Stimulated activated naive CD8-positive, alpha-beta T cell treated with anti-CD3 and anti-CD28 coated beads, Interleukin-15, Interleukin-2, amounts not matched to agents 100 U/mL and 50 U/mL, for 24 hours (primary cell): ENCODE data around the gene TRIM75.
"Not testable (repeated sequence)": the region's sequence is repeated elsewhere in the genome, so short reads cannot be mapped to it uniquely, and the experiment has no call there.

Experiments
- ATAC-seq: fragments of 150-1000 bp; cut with Tn5 transposase; one replicate; pipeline ENCODE4 v1.10.0; 2021
- DNase-seq: peaks from one replicate; pipeline ENCODE4 v3.0.0; 2021

TRIM75 gene

GRCh38 chr4:165053645-165054044 is at the start of gene TRIM75:
TSS of gene TRIM75 (plus strand) at chr4:165053866. CDS start at chr4:165059148, 5,282 bp downstream.
- no peak for ATAC-seq
- no peak for DNase-seq

DNA sequence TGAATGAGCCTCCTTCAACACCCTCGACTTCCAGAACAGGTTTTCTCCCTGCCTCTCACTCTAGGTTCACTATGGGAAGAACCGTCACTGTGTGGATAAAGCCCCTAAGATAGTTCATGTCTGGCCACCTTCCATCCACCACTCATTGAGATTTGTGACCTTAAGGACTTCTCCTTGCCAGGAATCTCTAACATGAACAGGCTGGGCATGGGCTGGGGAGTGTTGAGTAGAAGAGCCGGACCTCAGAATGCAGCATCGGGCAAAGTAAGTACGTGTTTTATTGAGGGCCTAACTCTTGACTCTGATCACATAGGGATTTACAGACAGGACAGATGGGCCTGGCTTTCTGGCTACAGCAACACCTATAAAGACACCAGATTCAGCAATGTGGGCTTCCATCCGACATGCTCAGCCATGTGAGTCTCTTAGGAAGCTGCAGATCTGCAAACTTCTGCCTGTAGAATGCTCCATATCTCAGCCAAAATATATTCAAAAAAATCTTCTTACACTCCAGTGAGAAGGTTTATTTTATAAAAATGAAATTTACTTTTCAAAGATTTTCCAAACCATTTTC is 48.2 kb upstream of the TRIM75 start:
- ATAC-seq (no peak), DNase-seq (no peak)

DNA sequence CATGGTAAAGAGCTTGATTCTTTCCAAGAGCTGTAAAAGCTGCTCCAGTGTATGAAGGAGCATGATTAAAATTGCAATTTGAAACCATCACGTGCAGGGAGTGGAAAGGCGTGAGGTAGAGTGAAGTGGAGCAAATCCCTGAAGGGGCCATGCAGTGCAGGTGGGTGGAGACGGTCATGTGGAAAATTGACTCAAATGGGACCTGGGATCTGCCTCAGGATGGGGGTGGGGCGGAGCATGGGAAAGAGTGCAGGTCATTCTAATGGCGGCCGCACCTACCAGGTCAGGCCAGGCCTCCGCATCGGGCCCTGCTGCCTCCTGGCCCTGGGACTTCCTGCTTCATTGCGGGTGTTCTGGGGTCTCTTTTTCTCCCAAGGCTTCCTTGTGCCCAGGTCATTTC is 47.2 kb upstream of the TRIM75 start:
- DNase-seq (no peak), ATAC-seq (no peak)

DNA sequence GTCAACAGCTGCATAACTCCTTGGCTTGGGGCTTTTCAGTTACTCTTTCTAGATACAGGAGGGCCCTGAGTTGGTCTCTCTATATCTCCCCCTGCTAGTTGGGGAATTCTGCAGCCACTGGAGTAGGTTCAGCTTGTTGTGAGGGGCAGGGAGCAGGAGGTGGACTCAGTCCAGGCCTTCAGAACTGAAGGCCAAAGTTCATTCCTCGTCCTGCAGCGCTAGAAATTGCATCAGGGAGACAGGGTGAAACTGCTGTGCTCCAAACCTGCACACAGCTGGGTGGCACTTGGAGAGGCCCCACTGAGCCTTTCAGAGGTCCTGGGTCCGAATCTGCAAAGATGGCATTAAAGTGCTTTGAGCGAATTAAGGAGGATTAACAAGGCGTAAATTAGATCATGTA is 46.8 kb upstream of the TRIM75 start:
- no peak for DNase-seq
- ATAC-seq, result no peak

DNA sequence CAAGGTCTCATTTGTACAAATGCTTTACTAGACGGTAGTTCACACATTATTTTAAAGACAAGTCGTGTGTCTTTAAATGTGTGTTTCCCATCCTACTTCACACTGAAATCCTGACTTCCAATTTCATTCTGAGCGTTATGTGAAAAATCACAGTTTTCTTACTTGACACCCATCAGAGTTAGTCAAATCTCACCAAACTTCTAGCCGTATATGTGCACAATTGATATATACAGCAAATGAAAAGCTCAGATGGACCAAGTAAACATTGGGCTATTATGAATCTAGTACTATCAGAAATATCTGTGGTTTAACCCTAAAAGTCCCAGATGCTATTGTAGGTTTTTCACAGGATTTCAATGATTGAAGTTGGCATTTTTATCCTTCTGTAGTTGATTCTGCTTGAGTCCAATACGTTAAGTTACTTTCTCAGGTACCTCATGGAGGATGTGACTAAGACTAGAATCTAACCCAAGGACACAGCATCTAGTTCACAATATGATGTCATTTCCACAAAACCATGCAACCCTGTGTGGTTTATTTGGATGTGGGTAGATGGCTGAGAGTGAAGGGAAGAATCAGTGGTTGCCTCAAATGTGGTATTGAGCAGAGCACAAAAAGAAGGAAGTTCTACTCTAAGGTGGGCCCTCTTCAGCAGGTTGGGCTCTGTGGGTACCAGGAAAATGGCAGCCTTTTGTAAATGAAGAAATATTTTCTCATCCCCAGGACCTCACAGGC is 44.0 kb upstream of the TRIM75 start:
- DNase-seq, result no peak
- ATAC-seq, result peak; percentile 86

GRCh38 chr4:165010487-165010886 is 43.2 kb upstream of the TRIM75 start:
- ATAC-seq, result no peak
- no peak for DNase-seq

DNA sequence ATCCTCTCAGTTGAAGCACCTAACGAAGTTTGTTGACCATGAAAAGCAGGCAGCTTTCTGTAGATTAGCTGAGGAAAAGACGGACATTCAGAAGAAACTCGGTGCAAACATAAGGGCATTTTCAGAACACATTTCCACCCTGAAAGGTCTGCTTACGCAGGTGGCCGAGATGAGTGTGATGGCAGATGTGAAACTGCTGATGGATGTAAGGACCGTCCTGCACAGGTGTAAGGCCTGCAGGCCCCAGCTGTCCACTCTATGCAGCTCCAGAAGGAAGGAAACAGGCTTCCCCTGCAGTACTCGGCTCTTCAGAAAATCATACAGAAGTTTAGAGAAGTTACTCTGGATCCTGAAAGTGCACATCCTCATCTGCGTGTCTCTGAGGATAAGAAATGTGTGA is 42.7 kb upstream of the TRIM75 start:
- DNase-seq, result no peak
- ATAC-seq, result no peak

GRCh38 chr4:165011403-165011802 is 42.3 kb upstream of the TRIM75 start:
- DNase-seq (no peak), ATAC-seq (no peak)

- ATAC-seq (no peak), DNase-seq (no peak)
These were observed 40.0 kb upstream of the TRIM75 start for GRCh38 chr4:165013691-165014090.

- ATAC-seq, result no peak
These were observed 36.7 kb upstream of the TRIM75 start for GRCh38 chr4:165016971-165017370.

DNA sequence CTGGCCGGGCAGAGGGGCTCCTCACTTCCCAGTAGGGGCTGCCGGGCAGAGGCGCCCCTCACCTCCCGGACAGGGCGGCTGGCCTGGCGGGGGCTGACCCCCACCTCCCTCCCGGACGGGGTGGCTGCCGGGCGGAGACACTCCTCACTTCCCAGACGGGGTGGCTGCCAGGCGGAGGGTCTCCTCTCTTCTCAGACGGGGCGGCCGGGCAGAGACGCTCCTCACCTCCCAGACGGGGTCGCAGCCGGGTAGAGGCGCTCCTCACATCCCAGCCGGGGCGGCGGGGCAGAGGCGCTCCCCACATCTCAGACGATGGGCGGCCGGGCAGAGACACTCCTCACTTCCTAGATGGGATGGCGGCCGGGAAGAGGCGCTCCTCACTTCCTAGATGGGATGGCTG is 33.7 kb upstream of the TRIM75 start:
- not testable (repeated sequence) for ATAC-seq, DNase-seq

More at GRCh38 chr4:165016971-165017370, 36.7 kb upstream of the TRIM75 start:
- DNase-seq, result no peak

DNA sequence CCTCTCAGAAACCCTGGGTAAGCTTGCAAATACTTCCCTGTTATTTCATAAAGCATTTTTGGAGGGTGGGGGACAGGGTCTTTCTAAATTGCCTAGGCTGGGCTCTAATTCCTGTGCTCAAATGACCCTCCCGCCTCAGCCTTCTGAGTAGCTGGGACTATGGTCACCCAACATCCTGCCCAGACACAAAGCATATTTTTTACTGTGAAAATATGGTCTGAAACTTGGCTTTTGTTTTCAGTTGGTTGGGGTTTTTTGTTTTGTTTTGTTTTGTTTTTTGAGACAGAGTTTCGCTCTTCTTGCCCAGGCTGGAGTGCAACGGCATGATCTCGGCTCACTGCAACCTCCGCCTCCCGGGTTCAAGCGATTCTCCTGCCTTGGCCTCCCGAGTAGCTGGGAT is 27.9 kb upstream of the TRIM75 start:
- ATAC-seq, result not testable (repeated sequence)

GRCh38 chr4:165027762-165028402 is 25.8 kb upstream of the TRIM75 start:
- no peak for ATAC-seq
- DNase-seq, result no peak

More for the DNA sequence above, 27.9 kb upstream of the TRIM75 start:
- not testable (repeated sequence) for DNase-seq

- ATAC-seq, result no peak
These were observed 22.0 kb upstream of the TRIM75 start, which contains the start of gene TRIM60 for GRCh38 chr4:165031436-165032211. TSS of gene TRIM60 (plus strand) at chr4:165031999. CDS start at chr4:165040073, 8,074 bp downstream.

DNA sequence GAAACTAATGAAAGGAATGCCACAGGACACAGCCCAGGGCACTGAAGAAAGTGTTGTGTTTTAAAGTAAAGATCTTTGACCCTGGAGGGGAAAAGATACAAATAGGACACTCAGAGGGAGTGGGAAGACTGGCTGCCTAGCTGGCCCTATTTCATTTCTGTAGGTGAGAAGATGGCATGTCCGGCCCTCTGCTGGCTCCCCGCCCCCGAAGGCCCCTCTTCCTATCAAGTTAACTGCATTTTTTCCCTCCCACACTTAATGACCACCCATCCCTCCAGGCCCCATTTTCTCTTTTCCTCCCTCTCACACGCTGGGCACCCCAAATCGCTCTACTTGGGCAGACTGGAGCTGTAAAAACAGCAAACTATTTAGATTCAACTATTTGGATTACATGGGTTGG is 5.5 kb upstream of the TRIM75 start:
- DNase-seq (no peak), ATAC-seq (no peak)

More at GRCh38 chr4:165031436-165032211, 22.0 kb upstream of the TRIM75 start, which contains the start of gene TRIM60:
- no peak for DNase-seq

DNA sequence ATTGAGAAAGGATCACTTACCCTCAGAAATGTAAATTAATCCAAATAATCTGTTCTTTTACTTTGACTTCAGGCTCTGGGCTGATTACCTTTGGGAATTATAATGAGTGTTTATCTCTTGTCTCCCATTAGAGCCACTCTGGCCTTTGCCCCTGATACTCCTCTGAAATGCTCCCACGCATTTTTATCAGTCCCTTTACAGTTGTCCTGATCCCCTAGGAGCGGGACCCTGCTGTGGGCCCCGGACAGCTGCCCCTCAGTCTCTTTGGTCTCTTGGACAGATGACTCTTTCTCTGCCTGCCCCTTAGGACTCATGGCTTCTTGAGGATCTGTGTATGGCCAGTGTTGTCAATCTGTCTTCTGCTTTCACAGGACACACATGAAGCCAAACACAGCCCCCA is 1.0 kb upstream of the TRIM75 start:
- no peak for ATAC-seq
- DNase-seq, result no peak

GRCh38 chr4:165055601-165056000 is 1.9 kb downstream of the TRIM75 start:
- DNase-seq (no peak), ATAC-seq (no peak)

- ATAC-seq, result no peak
- DNase-seq, result no peak
These were observed 5.0 kb downstream of the TRIM75 start for GRCh38 chr4:165058666-165059065.

DNA sequence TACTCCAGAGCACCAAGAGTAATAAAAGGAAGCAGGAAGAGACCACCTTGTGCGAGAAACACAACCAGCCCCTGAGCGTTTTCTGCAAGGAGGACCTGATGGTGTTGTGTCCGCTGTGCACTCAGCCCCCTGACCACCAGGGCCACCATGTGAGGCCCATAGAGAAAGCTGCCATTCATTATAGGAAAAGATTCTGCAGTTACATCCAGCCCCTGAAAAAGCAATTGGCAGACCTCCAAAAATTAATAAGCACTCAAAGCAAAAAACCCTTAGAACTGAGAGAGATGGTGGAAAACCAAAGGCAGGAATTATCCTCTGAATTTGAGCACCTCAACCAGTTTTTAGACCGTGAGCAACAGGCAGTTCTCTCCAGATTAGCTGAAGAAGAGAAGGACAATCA is 5.7 kb downstream of the TRIM75 start:
- DNase-seq (no peak), ATAC-seq (no peak)

GRCh38 chr4:165060938-165061337 is 7.3 kb downstream of the TRIM75 start:
- ATAC-seq (no peak), DNase-seq (no peak)

- no peak for DNase-seq
- no peak for ATAC-seq
These were observed 16.9 kb downstream of the TRIM75 start for GRCh38 chr4:165070560-165070959.

GRCh38 chr4:165073346-165073745 is 19.7 kb downstream of the TRIM75 start:
- DNase-seq, ATAC-seq: not testable (repeated sequence)
